Measurements from ENCODE around the gene PDK1.
"Not testable (repeated sequence)": the region's sequence is repeated elsewhere in the genome, so short reads cannot be mapped to it uniquely, and the experiment has no call there.

GRCh38 chr2:172591386-172591785 lies 35.5 kb downstream of the PDK1 start:
- not testable (repeated sequence) for TF ChIP-seq POLR2A, POLR2AphosphoS5 (IDR thresholded peaks at IDR 0.05; ENCODE audit: low read depth, low read length)
